Keratinocyte (primary cell): ENCODE measurements around the gene SLC6A17. TPM values are rescaled to one million over a fixed set of nuclear protein-coding genes. Genes with fewer than 3 reads are reported as not detected.

Source experiments
- DNase-seq: peaks from one replicate; pipeline ENCODE4 v3.0.0-alpha.2; 2011; ENCODE audit warnings: low read depth, missing footprints, low spot score
- FAIRE-seq: peaks from 2 replicates; lab custom pipeline; 2011; peaks lifted over from hg19 to GRCh38; lab: Jason Lieb, UNC
- H2AFZ ChIP-seq: 2 replicates; pipeline ENCODE4 v1.6.0; 2012; ENCODE audit warnings: low read length, control low read depth, inconsistent platforms; ENCODE audit not compliant: control insufficient read depth
- H3K27ac ChIP-seq: 2 replicates; pipeline ENCODE4 v1.5.1; 2011; ENCODE audit warnings: low read length; ENCODE audit not compliant: control insufficient read depth, insufficient read depth
- H3K27me3 ChIP-seq: 3 replicates; pipeline ENCODE4 v1.6.0; 2011; ENCODE audit warnings: low read length; ENCODE audit not compliant: control insufficient read depth, insufficient read depth; ENCODE audit errors: extremely low read depth
- H3K36me3 ChIP-seq, 2 experiments: 2 replicates in 1 of 2; 3 replicates in 1 of 2; pipeline ENCODE4 v1.5.1; 2011; ENCODE audit warnings: low read length in 2 of 2, mild to moderate bottlenecking in 1 of 2; ENCODE audit not compliant: control insufficient read depth in 2 of 2, insufficient read depth in 2 of 2; ENCODE audit errors: extremely low read depth in 1 of 2
- H3K4me1 ChIP-seq: 3 replicates; pipeline ENCODE4 v1.5.1; 2011; ENCODE audit warnings: low read length; ENCODE audit not compliant: control insufficient read depth, insufficient read depth; ENCODE audit errors: extremely low read depth
- H3K4me2 ChIP-seq: 3 replicates; pipeline ENCODE4 v1.6.0; 2011; ENCODE audit warnings: low read depth, low read length; ENCODE audit not compliant: control insufficient read depth, insufficient read depth; ENCODE audit errors: extremely low read depth
- H3K4me3 ChIP-seq, 3 experiments: fragments of 200-600 bp in 1 of 3; sonication (generic) in 1 of 3; 2 replicates in 2 of 3; 3 replicates in 1 of 3; pipeline ENCODE4 v1.5.1; 2011 to 2016; ENCODE audit warnings: low read length in 3 of 3, mild to moderate bottlenecking in 3 of 3, control low read depth in 2 of 3, inconsistent platforms in 1 of 3, low read depth in 1 of 3, mixed read lengths in 1 of 3, mixed run types in 1 of 3, moderate library complexity in 1 of 3; ENCODE audit not compliant: control insufficient read depth in 2 of 3, insufficient read depth in 2 of 3; ENCODE audit errors: extremely low read depth in 1 of 3
- H3K79me2 ChIP-seq: 2 replicates; pipeline ENCODE4 v1.6.0; 2012; ENCODE audit warnings: low read length; ENCODE audit not compliant: control insufficient read depth, insufficient read depth
- H3K9ac ChIP-seq: 3 replicates; pipeline ENCODE4 v1.6.0; 2011; ENCODE audit warnings: low read length; ENCODE audit not compliant: control insufficient read depth, insufficient read depth; ENCODE audit errors: extremely low read depth
- H3K9me1 ChIP-seq: 3 replicates; pipeline ENCODE4 v1.6.0; 2011; ENCODE audit warnings: low read length; ENCODE audit not compliant: control insufficient read depth, insufficient read depth; ENCODE audit errors: extremely low read depth
- H3K9me3 ChIP-seq: 2 replicates; pipeline ENCODE4 v1.5.1; 2012; ENCODE audit warnings: low read depth, low read length; ENCODE audit not compliant: control insufficient read depth
- H4K20me1 ChIP-seq: 3 replicates; pipeline ENCODE4 v1.6.0; 2011; ENCODE audit warnings: low read length; ENCODE audit not compliant: control insufficient read depth, insufficient read depth; ENCODE audit errors: extremely low read depth
- CTCF ChIP-seq, 3 experiments: IDR thresholded peaks in 1 of 3; conservative IDR thresholded peaks in 1 of 3; optimal IDR thresholded peaks in 1 of 3; 2 replicates in 2 of 3; 3 replicates in 1 of 3; pipeline versions ENCODE3 to v1.5.1; 2011; ENCODE audit warnings: low read length in 3 of 3, mild to moderate bottlenecking in 3 of 3, moderate library complexity in 2 of 3, control low read depth in 1 of 3, inconsistent platforms in 1 of 3; ENCODE audit not compliant: insufficient read depth in 2 of 3; ENCODE audit errors: extremely low read depth in 1 of 3
- EZH2 ChIP-seq: IDR thresholded peaks from one replicate; pipeline ENCODE4 v1.6.1; 2012; ENCODE audit warnings: inconsistent platforms, mild to moderate bottlenecking, low read length, moderate library complexity
- dilution Hi-C: fragments of 300-500 bp; cut with MboI; formaldehyde crosslinking; loops from one replicate; pipeline ENCODE4 v1.7.0; 2020; ENCODE audit warnings: low sequenced_read_pairs; ENCODE audit not compliant: extremely low pct_ligation_motif_present
- polyA plus RNA-seq, 5 experiments: library from polyadenylated mRNA; depleted of rRNA in 3 of 5; stranded (reverse) in 3 of 5; stranded (forward) in 1 of 5; unstranded in 1 of 5; fragments of >200 nt; gene quantifications; 1 replicate in 1 of 5; 2 replicates in 3 of 5; 3 replicates in 1 of 5; pipeline versions ENCODE4 v1.2.1 to v1.2.3, GENCODE V29; 2011 to 2012; ENCODE audit warnings: missing spikeins in 2 of 5, low read depth in 1 of 5, low replicate concordance in 1 of 5

The SLC6A17 gene
- polyA plus RNA-seq, 1 donor (not counting 4 experiments of a cell fraction or from before 2014, with no cell fraction given) = 0.25 TPM

- Histone ChIP-seq H3K36me3 (no peaks in the 10 kb centered on the region), H2AFZ (no peak overlapping the region), H3K9ac (no peak overlapping the region), H3K27me3 (no peaks in the 10 kb centered on the region), H4K20me1 (no peaks in the 10 kb centered on the region), H3K9me1 (no peaks in the 10 kb centered on the region), H3K9me3 (no peaks in the 10 kb centered on the region), H3K4me2 (no peak overlapping the region), H3K79me2 (no peaks in the 10 kb centered on the region), H3K27ac (no peak overlapping the region), H3K4me3 (no peak overlapping the region), H3K4me1 (peaks cover 19% of the 10 kb centered on the region)
- TF ChIP-seq EZH2 = no peak
- TF ChIP-seq CTCF (optimal IDR thresholded peaks at IDR 0.05 in 1 of 3, IDR thresholded peaks at IDR 0.05 in 1 of 3, conservative IDR thresholded peaks at IDR 0.05 in 1 of 3; ENCODE audit: extremely low read depth in 1 of 3, insufficient read depth in 2 of 3, low read length in 3 of 3) = no peak
- dilution Hi-C loops = no loop called here
- FAIRE-seq (no peak), DNase-seq (no peak)
Observed at GRCh38 chr1:110242062-110242461, 91.8 kb downstream of the SLC6A17 start.

GRCh38 chr1:110242731-110243130 lies 92.4 kb downstream of the SLC6A17 start:
- TF ChIP-seq EZH2 (no peak), CTCF (optimal IDR thresholded peaks at IDR 0.05 in 1 of 3, IDR thresholded peaks at IDR 0.05 in 1 of 3, conservative IDR thresholded peaks at IDR 0.05 in 1 of 3; ENCODE audit: extremely low read depth in 1 of 3, insufficient read depth in 2 of 3, low read length in 3 of 3) (no peak)
- peaks cover 19% of the 10 kb centered on the region for H3K4me1 ChIP-seq
- H3K4me3 ChIP-seq = no peak overlapping the region
- H3K9me3 ChIP-seq = no peaks in the 10 kb centered on the region
- DNase-seq (no peak), FAIRE-seq (peak; percentile 9)
- no peaks in the 10 kb centered on the region for H3K36me3 ChIP-seq
- dilution Hi-C loops = no loop called here
- no peaks in the 10 kb centered on the region for H3K79me2 ChIP-seq
- no peaks in the 10 kb centered on the region for H4K20me1 ChIP-seq
- no peaks in the 10 kb centered on the region for H3K27me3 ChIP-seq
- H3K9me1 ChIP-seq = no peaks in the 10 kb centered on the region
- no peak overlapping the region for H2AFZ ChIP-seq
- no peak overlapping the region for H3K27ac ChIP-seq
- no peak overlapping the region for H3K9ac ChIP-seq
- H3K4me2 ChIP-seq = no peak overlapping the region
